HUES48 (cell line): Measurements from ENCODE around the gene C2.
"Not testable (repeated sequence)": the region's sequence is repeated elsewhere in the genome, so short reads cannot be mapped to it uniquely, and the experiment has no call there.

Experiments used
- H3K27ac ChIP-seq: one replicate; pipeline ENCODE4 v1.7.0; 2013; ENCODE audit warnings: low read depth, low read length, inconsistent platforms
- H3K27me3 ChIP-seq: 2 replicates; pipeline ENCODE4 v1.6.1; 2013; ENCODE audit warnings: mild to moderate bottlenecking, low read length; ENCODE audit not compliant: control insufficient read depth, insufficient read depth
- H3K36me3 ChIP-seq: 2 replicates; pipeline ENCODE4 v1.6.1; 2013; ENCODE audit warnings: low read length; ENCODE audit not compliant: control insufficient read depth, insufficient read depth
- H3K4me1 ChIP-seq: 2 replicates; pipeline ENCODE4 v1.6.1; 2013; ENCODE audit warnings: mild to moderate bottlenecking, low read length; ENCODE audit not compliant: control insufficient read depth, insufficient read depth
- H3K4me3 ChIP-seq: 2 replicates; pipeline ENCODE4 v1.5.1; 2013; ENCODE audit warnings: mild to moderate bottlenecking, low read depth, low read length
- H3K9ac ChIP-seq: 2 replicates; pipeline ENCODE4 v1.6.1; 2013; ENCODE audit warnings: mild to moderate bottlenecking, low read depth, low read length, moderate library complexity
- H3K9me3 ChIP-seq: 2 replicates; pipeline ENCODE4 v1.6.1; 2013; ENCODE audit warnings: low read length; ENCODE audit not compliant: control insufficient read depth, insufficient read depth

The C2 gene

GRCh38 chr6:31930962-31931361 is 3.4 kb downstream of the C2 start:
- Histone ChIP-seq H3K4me1 (no peaks in the 10 kb centered on the region), H3K36me3 (no peaks in the 10 kb centered on the region), H3K9ac (no peak overlapping the region), H3K4me3 (no peak overlapping the region), H3K9me3 (no peaks in the 10 kb centered on the region), H3K27ac (no peak overlapping the region), H3K27me3 (no peaks in the 10 kb centered on the region)

- not testable (repeated sequence) for H3K27ac ChIP-seq, H3K4me1 ChIP-seq, H3K9ac ChIP-seq, H3K36me3 ChIP-seq, H3K4me3 ChIP-seq, H3K27me3 ChIP-seq, H3K9me3 ChIP-seq
These were observed 4.6 kb downstream of the C2 start for GRCh38 chr6:31932137-31932536.

- Histone ChIP-seq H3K9ac (no peak overlapping the region), H3K4me1 (no peaks in the 10 kb centered on the region), H3K4me3 (no peak overlapping the region), H3K36me3 (no peaks in the 10 kb centered on the region), H3K9me3 (no peaks in the 10 kb centered on the region), H3K27me3 (no peaks in the 10 kb centered on the region), H3K27ac (no peak overlapping the region)
These were observed 6.0 kb downstream of the C2 start for GRCh38 chr6:31933537-31933936.

- no peak overlapping the region for H3K4me3 ChIP-seq
- H3K27me3 ChIP-seq: no peaks in the 10 kb centered on the region
- H3K27ac ChIP-seq: no peak overlapping the region
- H3K4me1 ChIP-seq: 0 out of 2 replicates have a peak, but pooled peaks cover under 1% of the 10 kb centered on the region
- no peaks in the 10 kb centered on the region for H3K9me3 ChIP-seq
- no peaks in the 10 kb centered on the region for H3K36me3 ChIP-seq
- H3K9ac ChIP-seq: no peak overlapping the region
These were observed 7.5 kb downstream of the C2 start for GRCh38 chr6:31935021-31935420.

- Histone ChIP-seq H3K4me3 (no peak overlapping the region), H3K27ac (no peak overlapping the region), H3K9me3 (no peaks in the 10 kb centered on the region), H3K9ac (no peak overlapping the region), H3K4me1 (peaks cover 7% of the 10 kb centered on the region; the same call in 1 of the 2 replicates), H3K36me3 (no peaks in the 10 kb centered on the region), H3K27me3 (no peaks in the 10 kb centered on the region)
These were observed 8.3 kb downstream of the C2 start for GRCh38 chr6:31935823-31936222.

- H3K4me3 ChIP-seq: no peak overlapping the region
- no peak overlapping the region for H3K27ac ChIP-seq
- H3K27me3 ChIP-seq: no peaks in the 10 kb centered on the region
- H3K4me1 ChIP-seq: peaks cover 7% of the 10 kb centered on the region; the same call in 1 of the 2 replicates
- H3K9me3 ChIP-seq: no peaks in the 10 kb centered on the region
- H3K9ac ChIP-seq: no peak overlapping the region
- H3K36me3 ChIP-seq: no peaks in the 10 kb centered on the region
These were observed 12.7 kb downstream of the C2 start for GRCh38 chr6:31940256-31940664.

GRCh38 chr6:31943742-31944141 is 16.2 kb downstream of the C2 start:
- H3K9ac ChIP-seq: no peak overlapping the region
- H3K27me3 ChIP-seq: peaks cover 4% of the 10 kb centered on the region; the same call in 1 of the 2 replicates
- no peaks in the 10 kb centered on the region for H3K9me3 ChIP-seq
- H3K27ac ChIP-seq: no peak overlapping the region
- no peak overlapping the region for H3K4me3 ChIP-seq
- H3K36me3 ChIP-seq: no peaks in the 10 kb centered on the region
- H3K4me1 ChIP-seq: peaks cover 7% of the 10 kb centered on the region; the same call in 1 of the 2 replicates

GRCh38 chr6:31945154-31945506 is 17.6 kb downstream of the C2 start:
- no peak overlapping the region for H3K4me3 ChIP-seq
- H3K4me1 ChIP-seq: peaks cover 6% of the 10 kb centered on the region; the same call in 1 of the 2 replicates
- H3K27ac ChIP-seq: no peak overlapping the region
- peaks cover 4% of the 10 kb centered on the region; the same call in 1 of the 2 replicates for H3K27me3 ChIP-seq
- no peaks in the 10 kb centered on the region for H3K36me3 ChIP-seq
- H3K9me3 ChIP-seq: no peaks in the 10 kb centered on the region
- H3K9ac ChIP-seq: no peak overlapping the region

- Histone ChIP-seq H3K9ac (no peak within 1 kb of the TSS), H3K36me3 (peaks cover under 1% of the 10 kb centered on the region; the same call in 1 of the 2 replicates), H3K4me3 (no peak within 1 kb of the TSS)
These were observed 18.2 kb downstream of the C2 start, which contains the start of gene CFB for GRCh38 chr6:31945507-31946369. TSS of gene CFB (plus strand) at chr6:31946095. CDS start at chr6:31946222, 127 bp downstream.

GRCh38 chr6:31946370-31946885 is 18.9 kb downstream of the C2 start:
- Histone ChIP-seq H3K9ac (no peak overlapping the region), H3K36me3 (peaks cover 6% of the 10 kb centered on the region), H3K4me3 (no peak overlapping the region), H3K27me3 (peaks cover 4% of the 10 kb centered on the region; the same call in 1 of the 2 replicates), H3K27ac (no peak overlapping the region), H3K9me3 (no peaks in the 10 kb centered on the region), H3K4me1 (no peaks in the 10 kb centered on the region)

More at GRCh38 chr6:31945507-31946369, 18.2 kb downstream of the C2 start, which contains the start of gene CFB:
- no peaks in the 10 kb centered on the region for H3K9me3 ChIP-seq
- peaks cover 4% of the 10 kb centered on the region; the same call in 1 of the 2 replicates for H3K27me3 ChIP-seq
- H3K4me1 ChIP-seq: no peaks in the 10 kb centered on the region
- no peak within 1 kb of the TSS for H3K27ac ChIP-seq

GRCh38 chr6:31947070-31947675 is 19.7 kb downstream of the C2 start:
- H3K4me1 ChIP-seq: no peaks in the 10 kb centered on the region
- no peak overlapping the region for H3K4me3 ChIP-seq
- H3K27me3 ChIP-seq: peaks cover 4% of the 10 kb centered on the region; the same call in 1 of the 2 replicates
- no peaks in the 10 kb centered on the region for H3K9me3 ChIP-seq
- H3K9ac ChIP-seq: no peak overlapping the region
- no peak overlapping the region for H3K27ac ChIP-seq
- H3K36me3 ChIP-seq: peaks cover 13% of the 10 kb centered on the region
